ENCODE results near the gene NFAT5. TPM values are rescaled to one million over a fixed set of nuclear protein-coding genes. Genes with fewer than 3 reads are reported as not detected.

Gene NFAT5
- total and polyA plus RNA-seq, 9 of the 15 experiments (the other 6 are each of a cell fraction or from before 2014, with no cell fraction given), result 0.78 to 20.5 (median 12.4) TPM

DNA sequence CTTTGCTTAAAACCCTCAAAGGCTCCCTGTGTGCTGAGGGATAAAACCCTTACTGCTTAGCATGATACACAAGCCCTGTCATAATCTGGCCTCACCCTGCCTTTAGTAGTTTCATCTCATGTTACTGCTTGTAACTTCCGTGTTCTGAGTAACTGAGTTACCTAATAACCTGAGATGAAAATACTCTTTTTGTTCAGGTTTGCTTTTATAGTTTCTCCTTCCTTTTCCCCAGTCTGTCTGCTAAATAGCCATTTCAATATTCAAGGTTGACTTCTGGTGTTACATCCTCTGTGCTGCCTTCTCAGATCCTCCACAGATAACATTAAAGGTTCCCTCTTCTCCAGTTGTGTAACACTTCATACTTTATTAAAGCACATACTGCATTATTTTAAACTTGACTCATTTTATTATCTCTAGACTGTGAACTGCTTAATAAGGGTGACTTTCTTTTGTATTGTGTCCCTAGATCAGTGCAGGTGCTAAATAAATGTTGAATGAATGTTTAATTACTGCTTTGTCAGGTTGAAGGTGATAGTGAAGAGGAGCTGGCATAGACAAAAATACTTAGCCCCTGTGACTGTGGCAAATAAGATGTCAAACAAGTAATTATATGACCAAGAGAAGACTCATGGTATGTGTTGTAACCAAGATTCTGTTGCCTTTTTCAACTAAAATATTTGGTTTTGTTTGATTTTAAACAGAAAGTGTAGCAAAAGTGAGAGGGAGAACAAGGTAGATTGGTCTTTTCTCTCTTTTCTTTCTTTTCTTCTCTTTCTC, 47.8 kb downstream of the NFAT5 start (continued):
- no peak for TF ChIP-seq CTBP1 (IDR thresholded peaks at IDR 0.05; ENCODE audit: borderline replicate concordance)
- TF ChIP-seq ZNF830 (CRISPR knock-in tag; IDR thresholded peaks at IDR 0.05), result no peak
- TF ChIP-seq HMG20B (CRISPR knock-in tag; IDR thresholded peaks at IDR 0.05), result no peak
- TF ChIP-seq, protein P1, sequence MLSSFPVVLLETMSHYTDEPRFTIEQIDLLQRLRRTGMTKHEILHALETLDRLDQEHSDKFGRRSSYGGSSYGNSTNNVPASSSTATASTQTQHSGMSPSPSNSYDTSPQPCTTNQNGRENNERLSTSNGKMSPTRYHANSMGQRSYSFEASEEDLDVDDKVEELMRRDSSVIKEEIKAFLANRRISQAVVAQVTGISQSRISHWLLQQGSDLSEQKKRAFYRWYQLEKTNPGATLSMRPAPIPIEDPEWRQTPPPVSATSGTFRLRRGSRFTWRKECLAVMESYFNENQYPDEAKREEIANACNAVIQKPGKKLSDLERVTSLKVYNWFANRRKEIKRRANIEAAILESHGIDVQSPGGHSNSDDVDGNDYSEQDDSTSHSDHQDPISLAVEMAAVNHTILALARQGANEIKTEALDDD (IDR thresholded peaks at IDR 0.05), result peak; percentile 58; the same call in 1 of the 2 replicates
- no peak for TF ChIP-seq HNRNPL (IDR thresholded peaks at IDR 0.05; ENCODE audit: low read depth, low read length)
- TF ChIP-seq MXI1 (IDR thresholded peaks at IDR 0.05; ENCODE audit: low read depth, low read length), result no peak
- TF ChIP-seq, protein P2, sequence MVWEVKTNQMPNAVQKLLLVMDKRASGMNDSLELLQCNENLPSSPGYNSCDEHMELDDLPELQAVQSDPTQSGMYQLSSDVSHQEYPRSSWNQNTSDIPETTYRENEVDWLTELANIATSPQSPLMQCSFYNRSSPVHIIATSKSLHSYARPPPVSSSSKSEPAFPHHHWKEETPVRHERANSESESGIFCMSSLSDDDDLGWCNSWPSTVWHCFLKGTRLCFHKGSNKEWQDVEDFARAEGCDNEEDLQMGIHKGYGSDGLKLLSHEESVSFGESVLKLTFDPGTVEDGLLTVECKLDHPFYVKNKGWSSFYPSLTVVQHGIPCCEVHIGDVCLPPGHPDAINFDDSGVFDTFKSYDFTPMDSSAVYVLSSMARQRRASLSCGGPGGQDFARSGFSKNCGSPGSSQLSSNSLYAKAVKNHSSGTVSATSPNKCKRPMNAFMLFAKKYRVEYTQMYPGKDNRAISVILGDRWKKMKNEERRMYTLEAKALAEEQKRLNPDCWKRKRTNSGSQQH (CRISPR knock-in tag; IDR thresholded peaks at IDR 0.05), result no peak
- no peak for TF ChIP-seq MBD2 (IDR thresholded peaks at IDR 0.05; ENCODE audit: borderline replicate concordance, low read depth)
- peak; percentile 43; the same call in 1 of the 2 replicates for TF ChIP-seq CBFA2T3 (IDR thresholded peaks at IDR 0.05)
- peak; percentile 62; the same call in 1 of the 2 replicates for TF ChIP-seq GATA2 (CRISPR knock-in tag; IDR thresholded peaks at IDR 0.05)

Data from K562 (cell line).